Naive thymus-derived CD4-positive, alpha-beta T cell (primary cell): Measurements from ENCODE around the gene AGBL1. TPM values are rescaled to one million over a fixed set of nuclear protein-coding genes. Genes with fewer than 3 reads are reported as not detected.

Source experiments
- ATAC-seq: fragments of 150-1000 bp; cut with Tn5 transposase; 2 replicates; pipeline ENCODE4 v1.10.0; 2021; ENCODE audit warnings: mild to moderate bottlenecking, moderate library complexity
- CTCF ChIA-PET: fragments of 350-600 bp; sonication (Branson Sonifier 250); formaldehyde crosslinking; loops from one replicate; lab custom pipeline; 2021; ENCODE audit warnings: antibody characterized with exemption; lab: Charles Lee
- POLR2A ChIA-PET: fragments of 350-600 bp; sonication (Branson Sonifier 250); formaldehyde crosslinking; loops from one replicate; lab custom pipeline; 2021; ENCODE audit warnings: antibody characterized with exemption, inconsistent platforms; lab: Charles Lee
- DNase-seq, 9 donors: peaks; one replicate each; pipeline versions ENCODE4 v3.0.0 to v3.0.0-alpha.2; 2020 to 2022; ENCODE audit warnings: mixed read lengths in 1 of 9
- H3K27ac ChIP-seq: one replicate; pipeline ENCODE4 v1.7.0; 2013; ENCODE audit warnings: mild to moderate bottlenecking, low read depth, low read length, moderate library complexity
- H3K27me3 ChIP-seq, 2 donors: one replicate each; pipeline ENCODE4 v1.7.0; 2013; ENCODE audit warnings: low read length in 2 of 2, mild to moderate bottlenecking in 2 of 2, moderate library complexity in 2 of 2; ENCODE audit not compliant: control insufficient read depth in 2 of 2, insufficient read depth in 2 of 2
- H3K36me3 ChIP-seq, 3 experiments: 1 replicate in 2 of 3; 2 replicates in 1 of 3; pipeline ENCODE4 v1.7.0; 2013; ENCODE audit warnings: low read length in 3 of 3, mild to moderate bottlenecking in 3 of 3, moderate library complexity in 1 of 3; ENCODE audit not compliant: insufficient read depth in 3 of 3, control insufficient read depth in 2 of 3
- H3K4me1 ChIP-seq, 2 donors: one replicate each; pipeline ENCODE4 v1.7.0; 2013; ENCODE audit warnings: low read length in 2 of 2, mild to moderate bottlenecking in 2 of 2, moderate library complexity in 1 of 2; ENCODE audit not compliant: control insufficient read depth in 2 of 2, insufficient read depth in 2 of 2
- H3K4me3 ChIP-seq: 2 replicates; pipeline ENCODE4 v1.7.0; 2013; ENCODE audit warnings: mild to moderate bottlenecking, low read length
- H3K9me3 ChIP-seq, 3 experiments: 1 replicate in 2 of 3; 2 replicates in 1 of 3; pipeline ENCODE4 v1.7.0; 2013; ENCODE audit warnings: low read length in 3 of 3; ENCODE audit not compliant: control insufficient read depth in 2 of 3
- H3K27ac Mint-ChIP-seq, 9 donors: one replicate each; pipeline ENCODE4 v1.8.0; 2020 to 2022; ENCODE audit warnings: mixed read lengths in 9 of 9, mild to moderate bottlenecking in 8 of 9, moderate library complexity in 5 of 9, inconsistent platforms in 2 of 9
- H3K27me3 Mint-ChIP-seq, 5 donors: one replicate each; pipeline ENCODE4 v1.8.0; 2021 to 2022; ENCODE audit warnings: mixed read lengths in 5 of 5, mild to moderate bottlenecking in 1 of 5
- H3K36me3 Mint-ChIP-seq, 5 donors: one replicate each; pipeline ENCODE4 v1.8.0; 2020 to 2022; ENCODE audit warnings: mixed read lengths in 5 of 5, mild to moderate bottlenecking in 3 of 5, inconsistent platforms in 1 of 5
- H3K4me1 Mint-ChIP-seq, 7 donors: one replicate each; pipeline ENCODE4 v1.8.0; 2020 to 2022; ENCODE audit warnings: mixed read lengths in 7 of 7, mild to moderate bottlenecking in 3 of 7, inconsistent platforms in 1 of 7
- H3K4me3 Mint-ChIP-seq, 10 donors: one replicate each; pipeline ENCODE4 v1.8.0; 2020 to 2022; ENCODE audit warnings: mild to moderate bottlenecking in 10 of 10, mixed read lengths in 10 of 10, moderate library complexity in 6 of 10, inconsistent platforms in 2 of 10
- H3K9me3 Mint-ChIP-seq, 11 donors: one replicate each; pipeline ENCODE4 v1.8.0; 2020 to 2022; ENCODE audit warnings: mixed read lengths in 11 of 11, mild to moderate bottlenecking in 4 of 11, inconsistent platforms in 1 of 11, moderate library complexity in 1 of 11
- intact Hi-C, 2 donors: fragments of 100-400 bp; cut with micrococcal nuclease; formaldehyde crosslinking; loops; one replicate each; pipeline ENCODE4 v1.15.1; 2023
- polyA plus RNA-seq, 2 donors: library from polyadenylated mRNA; unstranded; fragments of 300-500 nt; fragmentation: Illumina TruSeq; gene quantifications; one replicate each; pipeline ENCODE4 v1.2.3, GENCODE V29; 2021
- total RNA-seq, 6 experiments: library from RNA in 5 of 6; stranded (reverse) in 5 of 6; gene quantifications; 1 replicate in 5 of 6; 2 replicates in 1 of 6; pipeline ENCODE4 v1.2.3 and lab custom pipeline; 2021 to 2026

The AGBL1 gene
- total and polyA plus RNA-seq, 7 experiments from 2014 or later: not detected

- Mint-ChIP-seq H3K4me3 (no peak overlapping the region), H3K27ac (no peak overlapping the region), H3K9me3 (peaks cover 0 to 5% (median 0%) of the 10 kb centered on the region in 11 donors), H3K36me3 (no peaks in the 10 kb centered on the region), H3K27me3 (peaks cover 0 to 30% (median 20%) of the 10 kb centered on the region in 5 donors), H3K4me1 (peaks cover 0 to 2% (median 0%) of the 10 kb centered on the region in 7 donors)
- H3K27ac ChIP-seq: no peak overlapping the region
- no peaks in the 10 kb centered on the region for H3K36me3 ChIP-seq
- DNase-seq: no peak
- H3K27me3 ChIP-seq: no peaks in the 10 kb centered on the region
- ChIA-PET CTCF (no interaction called here), POLR2A (no interaction called here)
- H3K9me3 ChIP-seq: no peaks in the 10 kb centered on the region
- no peak overlapping the region for H3K4me3 ChIP-seq
- ATAC-seq: no peak
- H3K4me1 ChIP-seq: no peaks in the 10 kb centered on the region
- intact Hi-C loops: no loop called here
These were observed 908.4 kb downstream of the AGBL1 start for GRCh38 chr15:86988033-86988432.

DNA sequence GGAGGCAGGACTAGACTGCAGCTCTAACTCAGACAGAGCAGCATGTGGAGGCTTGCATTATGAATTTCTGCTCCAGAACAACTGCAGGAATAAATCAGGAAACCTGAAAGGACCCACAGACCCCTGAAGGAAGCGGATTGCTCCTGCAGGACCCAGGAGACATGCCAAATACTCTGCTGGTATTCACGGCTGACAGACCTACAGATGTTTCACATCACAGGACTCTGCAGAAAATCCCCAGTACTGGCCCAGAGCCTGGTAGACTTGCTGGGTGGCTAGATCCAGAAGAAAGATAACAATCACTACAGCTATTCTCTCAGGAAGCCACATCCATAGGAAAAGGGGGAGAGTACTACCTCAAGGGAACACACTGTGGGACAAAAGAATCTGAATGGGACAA is 942.1 kb downstream of the AGBL1 start:
- Mint-ChIP-seq H3K4me1 (no peaks in the 10 kb centered on the region), H3K36me3 (peaks cover 0 to 3% (median 2%) of the 10 kb centered on the region in 5 donors), H3K9me3 (peaks cover 7 to 47% (median 26%) of the 10 kb centered on the region in 11 donors), H3K27ac (no peak overlapping the region), H3K27me3 (peaks cover 0 to 35% (median 25%) of the 10 kb centered on the region in 5 donors), H3K4me3 (no peak overlapping the region)
- no peak overlapping the region for H3K4me3 ChIP-seq
- ChIA-PET CTCF (no interaction called here), POLR2A (no interaction called here)
- H3K27me3 ChIP-seq: no peaks in the 10 kb centered on the region
- no peak overlapping the region for H3K27ac ChIP-seq
- no peaks in the 10 kb centered on the region for H3K4me1 ChIP-seq
- intact Hi-C loops: no loop called here
- H3K9me3 ChIP-seq: no peaks in the 10 kb centered on the region
- H3K36me3 ChIP-seq: no peaks in the 10 kb centered on the region
- ATAC-seq: no peak
- DNase-seq: no peak

GRCh38 chr15:87031540-87032230 is 952.0 kb downstream of the AGBL1 start:
- DNase-seq: no peak
- no peaks in the 10 kb centered on the region for H3K27me3 ChIP-seq
- ChIA-PET CTCF (interaction anchor here (0.6 kb wide), 2 partner anchors 18 to 546 kb away, joined by 3 to 4 read pairs; no protein-coding TSS in a partner anchor), POLR2A (interaction anchor here (0.7 kb wide), 1 partner anchor 249 kb away, joined by 6 read pairs; no protein-coding TSS in a partner anchor)
- Mint-ChIP-seq H3K9me3 (peaks cover 0 to 10% (median under 1%) of the 10 kb centered on the region in 11 donors), H3K36me3 (no peaks in the 10 kb centered on the region), H3K27ac (no peak overlapping the region), H3K4me1 (no peaks in the 10 kb centered on the region), H3K4me3 (no peak overlapping the region), H3K27me3 (peaks cover 0 to 17% (median 5%) of the 10 kb centered on the region in 5 donors)
- no peaks in the 10 kb centered on the region for H3K36me3 ChIP-seq
- H3K4me3 ChIP-seq: no peak overlapping the region
- no peaks in the 10 kb centered on the region for H3K4me1 ChIP-seq
- intact Hi-C loops: no loop called here
- ATAC-seq: no peak
- H3K9me3 ChIP-seq: no peaks in the 10 kb centered on the region
- H3K27ac ChIP-seq: no peak overlapping the region

DNA sequence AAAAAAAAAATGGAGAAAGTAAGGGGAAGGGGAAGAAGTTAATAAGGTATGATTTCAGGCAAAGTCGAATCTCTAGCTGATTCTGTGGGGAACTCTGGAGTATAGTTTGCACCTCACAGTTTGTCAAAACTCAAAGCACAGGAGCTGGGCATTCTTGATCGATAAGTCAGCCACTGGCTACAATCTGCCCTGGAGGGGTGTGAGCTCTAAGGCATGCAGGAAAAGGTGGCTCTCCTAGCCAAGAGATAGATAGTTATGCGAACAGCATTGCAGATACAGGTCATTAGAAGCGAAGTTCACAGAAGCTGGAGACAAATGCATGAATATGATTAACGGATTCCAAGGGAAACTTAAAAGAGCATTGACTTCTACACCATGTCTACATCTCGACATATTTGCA is 952.6 kb downstream of the AGBL1 start:
- Histone ChIP-seq H3K36me3 (no peaks in the 10 kb centered on the region), H3K9me3 (no peaks in the 10 kb centered on the region), H3K27ac (no peak overlapping the region), H3K4me3 (no peak overlapping the region), H3K4me1 (no peaks in the 10 kb centered on the region), H3K27me3 (no peaks in the 10 kb centered on the region)
- intact Hi-C loops: no loop called here
- H3K36me3 Mint-ChIP-seq: no peaks in the 10 kb centered on the region
- ATAC-seq: no peak
- H3K4me1 Mint-ChIP-seq: no peaks in the 10 kb centered on the region
- H3K27ac Mint-ChIP-seq: no peak overlapping the region
- peaks cover 0 to 4% (median 0%) of the 10 kb centered on the region in 11 donors for H3K9me3 Mint-ChIP-seq
- peaks cover 0 to 17% (median 6%) of the 10 kb centered on the region in 5 donors for H3K27me3 Mint-ChIP-seq
- DNase-seq: no peak
- ChIA-PET CTCF (interaction anchor here (0.6 kb wide), 1 partner anchor 29 kb away, joined by 3 read pairs; no protein-coding TSS in a partner anchor), POLR2A (no interaction called here)
- no peak overlapping the region for H3K4me3 Mint-ChIP-seq

- intact Hi-C loops: no loop called here
- Mint-ChIP-seq H3K27me3 (peaks cover 0 to 17% (median 9%) of the 10 kb centered on the region in 5 donors), H3K27ac (no peak overlapping the region), H3K9me3 (peaks cover 0 to 2% (median 0%) of the 10 kb centered on the region in 11 donors), H3K36me3 (no peaks in the 10 kb centered on the region), H3K4me1 (no peaks in the 10 kb centered on the region), H3K4me3 (no peak overlapping the region)
- no peak for ATAC-seq
- H3K36me3 ChIP-seq: no peaks in the 10 kb centered on the region
- H3K4me1 ChIP-seq: no peaks in the 10 kb centered on the region
- no peak overlapping the region for H3K4me3 ChIP-seq
- no peaks in the 10 kb centered on the region for H3K27me3 ChIP-seq
- DNase-seq: no peak
- no peak overlapping the region for H3K27ac ChIP-seq
- H3K9me3 ChIP-seq: no peaks in the 10 kb centered on the region
- POLR2A ChIA-PET: no interaction called here
- CTCF ChIA-PET: no interaction called here
These were observed 953.4 kb downstream of the AGBL1 start for GRCh38 chr15:87033056-87033455.

GRCh38 chr15:87034886-87035285 is 955.2 kb downstream of the AGBL1 start:
- Mint-ChIP-seq H3K4me3 (no peak overlapping the region), H3K9me3 (peaks cover 0 to 3% (median 0%) of the 10 kb centered on the region in 11 donors), H3K27me3 (peaks cover 0 to 21% (median 10%) of the 10 kb centered on the region in 5 donors), H3K27ac (no peak overlapping the region), H3K36me3 (no peaks in the 10 kb centered on the region), H3K4me1 (no peaks in the 10 kb centered on the region)
- H3K27ac ChIP-seq: no peak overlapping the region
- intact Hi-C loops: no loop called here
- no peaks in the 10 kb centered on the region for H3K27me3 ChIP-seq
- no peak overlapping the region for H3K4me3 ChIP-seq
- no peaks in the 10 kb centered on the region for H3K36me3 ChIP-seq
- no peaks in the 10 kb centered on the region for H3K4me1 ChIP-seq
- ATAC-seq: no peak
- ChIA-PET CTCF (no interaction called here), POLR2A (no interaction called here)
- H3K9me3 ChIP-seq: no peaks in the 10 kb centered on the region
- DNase-seq: no peak

DNA sequence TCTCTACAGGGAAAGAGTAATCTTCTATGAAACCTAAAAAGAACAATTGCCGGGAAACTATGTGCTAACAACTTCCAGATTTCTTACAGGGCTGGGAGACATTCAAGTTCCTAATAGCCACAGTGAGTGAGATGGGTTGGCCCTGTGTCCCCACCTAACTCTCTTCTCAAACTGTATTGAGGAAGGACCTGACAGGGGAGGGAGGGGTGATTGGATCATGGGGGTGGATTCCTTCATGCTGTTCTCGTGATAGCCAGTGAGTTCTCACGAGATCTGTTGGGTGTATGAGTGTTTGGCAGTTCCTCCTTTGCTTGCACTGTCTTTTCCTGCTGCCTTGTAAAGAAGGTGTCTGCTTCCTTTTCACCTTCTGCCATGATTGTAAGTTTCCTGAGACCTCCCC is 958.7 kb downstream of the AGBL1 start:
- Mint-ChIP-seq H3K27ac (no peak overlapping the region), H3K9me3 (peaks cover 0 to 3% (median 0%) of the 10 kb centered on the region in 11 donors), H3K36me3 (no peaks in the 10 kb centered on the region), H3K4me3 (no peak overlapping the region), H3K4me1 (no peaks in the 10 kb centered on the region), H3K27me3 (peaks cover 0 to 14% (median 4%) of the 10 kb centered on the region in 5 donors)
- no peaks in the 10 kb centered on the region for H3K9me3 ChIP-seq
- POLR2A ChIA-PET: no interaction called here
- H3K4me3 ChIP-seq: no peak overlapping the region
- ATAC-seq: no peak
- H3K27me3 ChIP-seq: no peaks in the 10 kb centered on the region
- no peak overlapping the region for H3K27ac ChIP-seq
- H3K4me1 ChIP-seq: no peaks in the 10 kb centered on the region
- intact Hi-C loops: no loop called here
- no peak for DNase-seq
- CTCF ChIA-PET: no interaction called here
- H3K36me3 ChIP-seq: no peaks in the 10 kb centered on the region
